ENCODE results near the gene KRT24. TPM values are rescaled to one million over a fixed set of nuclear protein-coding genes. Genes with fewer than 3 reads are reported as not detected.
"Not testable (repeated sequence)": the region's sequence is repeated elsewhere in the genome, so short reads cannot be mapped to it uniquely, and the experiment has no call there.

The KRT24 gene
- polyA plus RNA-seq (ENCODE audit: insufficient read length): not detected
- long read RNA-seq, donor 1: 0 reads
- long read RNA-seq, donor 2: 0 reads
- long read RNA-seq, donor 3: 0 reads
- long read RNA-seq, donor 4: 0 reads
- long read RNA-seq, donor 5: 0 reads
- long read RNA-seq, donor 6: 0 reads
- long read RNA-seq, donor 7: 0 reads
- long read RNA-seq, donor 8: 0 reads

DNA sequence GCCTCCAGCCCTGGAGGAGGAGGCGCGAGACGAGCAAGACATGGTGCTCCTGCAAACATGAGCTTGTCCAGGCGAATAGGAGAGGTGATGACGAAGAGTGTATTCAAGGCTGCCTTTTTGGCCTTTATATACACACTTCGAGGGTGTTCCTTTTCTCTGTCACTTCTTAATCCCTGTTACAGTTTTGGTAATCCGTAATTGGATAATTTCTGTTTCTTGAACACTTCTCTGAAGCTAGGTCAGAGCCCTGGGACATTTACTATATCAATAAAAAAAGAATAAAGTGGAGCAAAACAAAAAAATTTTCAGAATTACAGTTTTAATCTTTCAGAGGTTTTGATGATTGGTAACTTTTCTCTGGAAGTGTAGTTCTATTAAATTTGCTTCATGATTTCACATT, at the start of gene KRT24:
Gene KRT24 (minus strand): TSS at position 101 of the 400 bp plus-strand sequence. CDS start 59 bp downstream, at position 42.
- no peak for DNase-seq

DNA sequence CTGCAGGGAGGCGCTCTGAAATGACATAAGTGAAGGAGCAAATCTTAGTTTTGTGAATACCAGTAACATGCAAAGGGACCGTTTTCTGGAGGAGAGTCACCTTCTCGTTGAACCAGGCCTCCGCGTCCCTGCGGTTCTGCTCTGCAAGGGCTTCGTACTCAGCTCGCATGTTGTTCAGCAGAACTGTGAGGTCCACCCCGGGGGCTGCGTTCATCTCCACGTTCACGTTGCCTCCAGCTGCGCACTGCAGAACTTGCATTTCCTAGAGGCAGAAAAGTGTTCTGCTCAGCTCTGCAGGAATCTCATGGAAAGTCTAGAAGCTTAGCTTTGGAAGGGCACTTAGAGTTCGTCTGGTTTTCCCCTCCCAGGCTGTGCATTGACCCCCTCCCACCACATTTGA, 47.5 kb upstream of the KRT24 start:
- DNase-seq: no peak

DNA sequence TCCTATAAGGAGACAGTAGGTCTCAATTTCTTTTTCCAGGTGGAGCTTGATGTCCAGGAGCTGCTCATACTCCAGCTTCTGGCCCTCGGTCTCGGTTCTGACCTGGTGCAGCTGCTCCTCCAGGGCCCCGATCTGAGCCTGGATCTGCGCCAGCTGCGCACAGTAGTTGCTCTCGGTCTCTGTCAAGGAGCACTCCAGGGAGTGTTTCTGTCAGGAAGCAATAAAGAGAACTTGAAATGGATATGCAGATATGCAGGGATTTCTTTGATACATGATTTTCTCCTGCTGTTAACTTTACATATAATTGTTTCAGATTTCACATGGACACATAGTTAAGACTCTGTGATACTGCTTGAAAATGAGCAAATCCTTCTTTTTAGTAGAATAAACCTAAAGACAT, 46.8 kb upstream of the KRT24 start:
- no peak for DNase-seq

DNA sequence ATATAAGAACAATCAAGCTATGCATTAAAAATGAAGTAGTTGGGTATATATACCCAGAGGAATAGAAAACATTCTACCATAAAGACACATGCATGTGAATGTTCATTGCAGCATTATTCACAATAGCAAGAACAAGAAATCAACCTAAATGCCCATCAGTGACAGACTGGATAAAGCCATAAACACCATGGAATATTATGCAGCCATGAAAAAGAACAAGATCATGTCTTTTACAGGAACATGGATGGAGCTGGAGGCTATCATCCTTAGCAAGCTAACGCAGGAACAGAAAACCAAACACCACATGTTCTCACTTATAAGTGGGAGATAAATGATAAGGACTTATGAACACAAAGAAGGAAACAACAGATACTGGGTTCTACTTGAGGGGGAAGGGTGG, 45.1 kb upstream of the KRT24 start:
- DNase-seq: not testable (repeated sequence)

DNA sequence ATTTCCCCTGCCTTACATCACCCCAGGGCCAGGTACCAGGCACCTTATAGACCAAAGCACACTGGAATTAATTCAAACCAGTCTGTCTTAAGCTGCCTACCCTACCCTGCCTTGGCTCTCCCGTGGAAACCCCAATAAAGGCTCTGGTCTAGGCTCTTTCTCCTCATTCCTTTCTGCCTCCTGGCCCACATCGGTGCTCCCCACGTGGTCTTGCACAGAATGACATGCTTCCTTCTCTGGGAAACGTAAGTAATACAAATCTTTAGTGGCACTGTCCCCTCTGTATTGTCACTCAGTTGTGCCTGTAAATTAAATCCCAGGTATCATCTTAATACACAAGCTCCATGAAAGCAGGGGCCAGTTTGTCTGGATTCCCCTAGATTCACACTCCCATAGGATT, 35.0 kb upstream of the KRT24 start:
- DNase-seq: no peak

DNA sequence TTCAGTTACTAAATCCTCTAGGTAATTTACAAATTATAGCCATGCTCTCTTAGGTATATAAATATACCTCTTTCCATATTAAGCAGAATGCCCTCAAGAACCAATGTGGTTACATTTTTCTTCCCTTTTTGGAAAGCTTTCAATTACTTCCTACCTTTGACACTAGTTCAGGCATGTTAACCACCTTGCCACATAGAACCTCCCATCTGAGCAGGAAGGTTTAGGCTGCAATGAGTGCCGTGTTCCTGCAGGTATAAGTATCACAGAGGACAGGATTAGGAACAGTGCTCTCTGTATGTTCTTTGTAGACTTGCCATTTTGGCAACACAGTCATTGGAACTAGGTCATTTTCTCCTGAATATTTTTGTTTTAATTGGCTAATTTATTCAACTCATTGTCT, 31.5 kb upstream of the KRT24 start:
- DNase-seq: no peak

DNA sequence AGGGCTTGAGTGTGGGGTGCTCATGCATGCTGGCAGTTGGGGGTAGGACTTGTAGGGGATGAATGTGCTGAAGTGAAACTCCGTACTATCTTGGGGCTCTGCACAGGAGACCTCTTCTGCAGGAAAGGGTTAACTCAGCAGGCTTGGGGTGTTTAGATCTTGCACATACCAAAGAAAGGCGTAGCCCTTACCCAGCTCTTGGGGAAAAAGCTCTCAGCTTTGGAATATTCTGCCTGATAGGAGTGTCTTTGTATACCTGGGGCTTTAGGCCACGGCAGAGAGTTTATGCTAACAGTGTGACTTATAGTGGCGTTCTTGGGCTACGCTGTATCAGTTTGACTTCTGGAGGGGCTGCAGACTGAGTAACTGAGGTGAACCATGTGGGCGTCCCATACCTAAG, 30.5 kb upstream of the KRT24 start:
- no peak for DNase-seq

DNA sequence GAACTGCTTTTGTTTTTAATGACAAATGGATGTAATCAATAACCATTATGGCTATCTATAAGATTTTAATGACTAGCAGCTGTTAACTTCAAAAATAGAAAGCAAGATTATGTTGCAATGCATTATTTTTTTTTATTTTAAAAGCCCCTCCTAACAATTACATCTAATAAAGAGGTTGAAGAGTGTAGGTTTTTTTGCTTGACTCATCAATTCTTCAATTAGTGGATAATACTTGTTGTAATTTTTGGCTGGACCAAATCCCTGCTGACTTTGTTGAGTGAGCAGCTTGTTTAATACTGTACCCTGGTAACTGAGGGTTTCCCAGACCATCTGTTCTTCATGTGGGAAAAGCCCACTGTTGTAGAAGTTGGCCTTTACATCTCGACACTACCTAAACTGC, 27.4 kb upstream of the KRT24 start:
- no peak for DNase-seq

DNA sequence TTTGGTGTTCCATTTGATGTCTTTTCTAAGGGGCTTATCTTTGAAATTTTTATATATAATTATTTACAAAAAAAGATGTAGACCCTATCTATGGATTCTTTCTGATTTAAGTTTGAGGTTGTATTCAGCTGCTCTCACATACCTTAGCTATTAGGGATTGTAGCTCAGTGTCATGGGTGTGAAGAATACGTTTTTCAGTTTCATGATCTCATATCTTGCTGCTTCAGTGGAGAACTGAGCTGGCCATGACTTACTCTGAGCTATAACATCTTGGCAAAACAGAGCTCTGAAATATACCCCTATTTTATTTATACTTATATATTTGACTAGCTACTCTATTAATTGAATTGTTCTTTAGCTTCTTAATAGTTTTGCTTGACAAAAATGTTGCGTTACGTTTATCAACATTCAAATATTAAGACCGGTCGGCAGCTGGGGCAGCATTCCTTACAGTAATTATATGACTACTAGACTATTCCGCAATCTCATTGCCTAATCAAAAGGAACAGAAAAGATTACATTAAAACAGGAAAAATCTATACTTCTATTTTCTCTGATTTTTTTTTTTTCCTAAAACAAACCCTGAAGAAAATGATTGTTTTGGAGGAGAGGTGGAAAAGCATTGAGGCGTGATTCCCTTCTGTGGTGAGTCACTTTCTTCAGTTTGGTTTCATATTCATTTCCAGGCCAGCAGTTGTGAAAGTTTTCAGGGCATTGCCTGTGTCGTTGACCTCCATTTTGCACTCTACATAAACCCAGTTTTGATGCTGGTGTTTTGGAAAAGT, 24.1 kb upstream of the KRT24 start:
- peak; percentile 12 for DNase-seq

DNA sequence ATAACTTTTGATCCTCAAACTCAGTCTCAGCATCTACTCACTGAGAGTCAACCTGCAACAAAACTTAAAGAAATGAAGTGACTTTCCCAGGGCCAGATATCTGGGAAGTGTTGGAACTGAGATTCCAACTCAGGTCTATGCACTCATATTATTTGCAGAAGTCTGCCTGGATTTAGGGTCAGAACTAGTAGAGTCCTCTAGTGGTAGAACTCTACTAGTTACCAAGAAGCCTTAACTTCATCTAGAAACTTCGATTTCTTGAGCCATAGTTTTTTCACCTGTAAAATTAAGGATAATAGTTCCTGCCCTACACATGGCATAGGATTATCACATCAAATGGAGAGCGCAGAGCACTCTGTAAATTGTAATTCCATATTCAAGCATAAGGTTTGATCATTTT, 23.4 kb upstream of the KRT24 start:
- DNase-seq: no peak

DNA sequence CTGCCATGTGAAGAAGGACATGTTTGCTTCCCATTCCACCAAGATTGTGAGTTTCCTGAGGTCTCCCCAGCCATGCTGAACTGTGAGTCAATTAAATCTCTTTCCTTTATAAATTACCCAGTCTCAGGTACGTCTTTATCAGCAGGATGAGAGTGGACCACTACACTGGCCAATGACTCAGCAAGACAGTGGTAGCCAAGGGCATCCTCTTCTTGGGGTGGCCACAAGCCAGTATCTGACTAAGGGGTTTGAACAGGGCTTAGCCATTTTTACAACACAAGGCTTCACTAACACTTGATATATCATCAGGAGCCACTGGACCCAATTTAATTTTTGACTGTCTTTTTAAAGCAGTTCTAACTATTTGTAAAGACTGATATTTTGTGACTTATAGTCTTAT, 21.1 kb upstream of the KRT24 start:
- DNase-seq: no peak

DNA sequence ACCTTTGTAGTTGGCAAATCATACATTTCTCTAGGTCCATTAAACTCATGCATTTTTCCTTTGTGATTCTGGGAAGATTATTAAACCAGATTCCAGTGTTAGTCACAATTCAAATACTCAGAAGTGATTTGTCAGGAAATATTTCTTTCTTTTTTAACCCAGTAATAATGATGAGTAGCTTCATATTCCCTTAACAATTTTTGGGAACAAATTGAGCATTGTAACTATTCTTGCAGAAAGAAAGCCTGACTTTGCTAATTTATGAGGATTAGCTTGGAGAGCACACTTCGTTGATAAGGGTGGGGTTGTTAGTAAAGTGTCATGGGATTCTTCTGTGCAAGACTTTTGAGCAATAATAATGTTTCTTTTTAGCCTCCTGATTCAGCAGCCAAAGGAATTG, 18.7 kb upstream of the KRT24 start:
- DNase-seq: no peak

DNA sequence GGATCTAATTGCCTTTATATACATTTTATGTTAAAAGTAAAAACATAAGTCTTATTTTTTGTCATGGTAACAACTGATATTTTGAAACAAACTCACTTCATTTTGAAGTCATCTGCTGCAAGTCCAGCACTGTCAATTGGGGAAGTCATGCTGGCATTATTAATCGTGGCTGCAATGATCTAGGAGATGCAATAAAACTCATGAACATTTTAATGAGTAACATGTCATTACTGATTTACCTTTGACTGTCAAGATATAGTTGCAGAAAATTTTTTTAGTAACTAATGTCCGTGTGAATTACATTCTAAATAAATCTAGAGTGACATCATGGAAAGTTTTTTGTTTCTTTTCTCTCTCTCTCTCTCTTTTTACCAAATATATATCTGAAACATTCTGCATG, 17.3 kb upstream of the KRT24 start:
- DNase-seq: no peak

DNA sequence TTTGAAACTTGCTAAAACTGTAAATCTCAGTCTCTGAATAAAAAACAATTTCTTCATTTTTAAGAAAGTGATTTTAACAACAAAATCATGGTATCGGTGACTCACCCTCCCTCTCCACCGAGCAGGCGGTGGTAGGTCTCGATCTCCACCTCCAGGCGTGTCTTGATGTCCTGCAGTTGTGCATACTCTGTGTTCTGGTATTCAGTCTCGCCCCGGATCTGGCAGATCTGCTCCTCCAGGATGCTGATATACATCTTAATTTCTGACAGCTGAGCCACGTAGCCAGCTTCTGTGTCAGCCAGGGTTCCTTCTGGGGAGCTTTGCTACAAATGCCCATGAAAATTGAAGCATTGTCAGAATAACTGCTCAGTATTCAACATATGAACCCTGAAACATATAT, 15.4 kb upstream of the KRT24 start:
- DNase-seq: no peak

DNA sequence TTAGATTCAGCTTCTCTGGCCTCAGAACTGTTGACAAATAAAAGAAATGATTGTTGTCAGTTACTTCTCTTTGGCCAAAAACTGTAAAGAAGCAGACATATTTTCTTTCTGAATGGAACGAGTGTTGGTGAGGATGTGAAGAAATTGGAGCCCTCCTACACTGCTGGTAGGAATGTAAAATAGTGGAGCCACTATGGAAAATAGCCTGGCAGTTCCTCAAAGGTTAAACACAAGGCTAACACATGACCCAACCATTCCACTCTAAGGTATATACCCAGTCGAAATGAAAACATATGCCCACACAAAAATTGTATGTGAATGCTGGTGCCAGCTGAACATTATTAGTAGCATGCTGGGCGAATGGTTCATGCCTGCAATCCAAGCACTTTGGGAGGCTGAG, 14.2 kb upstream of the KRT24 start:
- DNase-seq: no peak

DNA sequence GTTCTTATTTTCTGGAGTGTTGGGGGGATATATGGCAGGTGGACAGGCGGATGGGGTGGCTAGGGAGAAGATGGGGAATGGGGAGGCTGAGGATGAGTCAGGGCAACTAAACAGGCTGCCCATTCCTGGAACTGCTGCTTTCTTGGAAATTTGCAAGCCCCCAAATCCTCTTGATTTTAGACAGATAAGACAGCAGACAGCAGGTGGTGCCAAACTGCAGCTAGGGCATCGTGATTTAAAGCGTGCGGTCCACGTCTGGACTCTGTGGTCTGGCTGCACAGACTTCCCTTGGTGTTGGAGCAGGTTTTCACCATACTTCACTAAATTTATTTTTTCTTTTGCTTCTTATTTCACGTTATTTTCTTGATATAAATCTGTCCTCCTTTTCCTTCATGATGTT, 10.9 kb upstream of the KRT24 start:
- no peak for DNase-seq

DNA sequence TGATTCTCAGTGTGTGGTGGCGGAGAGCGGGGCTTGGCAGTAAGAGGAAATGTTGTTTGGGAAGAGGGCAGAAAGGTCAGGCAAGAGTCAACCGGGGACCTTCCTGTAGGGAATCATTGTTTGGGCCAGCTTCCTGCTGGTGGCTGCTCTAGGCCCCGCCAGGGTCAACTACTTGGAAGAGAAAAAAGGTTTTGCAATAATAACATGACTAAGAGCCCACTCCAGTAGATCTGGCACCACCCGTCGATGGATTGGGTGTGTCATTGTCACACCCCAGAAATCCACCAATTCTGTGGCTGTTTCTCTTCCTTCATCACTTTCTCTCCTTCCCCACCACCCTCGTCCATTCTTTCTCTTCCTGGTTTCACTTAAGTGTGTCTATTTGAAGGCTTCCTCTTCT, 4.2 kb upstream of the KRT24 start:
- DNase-seq: no peak

DNA sequence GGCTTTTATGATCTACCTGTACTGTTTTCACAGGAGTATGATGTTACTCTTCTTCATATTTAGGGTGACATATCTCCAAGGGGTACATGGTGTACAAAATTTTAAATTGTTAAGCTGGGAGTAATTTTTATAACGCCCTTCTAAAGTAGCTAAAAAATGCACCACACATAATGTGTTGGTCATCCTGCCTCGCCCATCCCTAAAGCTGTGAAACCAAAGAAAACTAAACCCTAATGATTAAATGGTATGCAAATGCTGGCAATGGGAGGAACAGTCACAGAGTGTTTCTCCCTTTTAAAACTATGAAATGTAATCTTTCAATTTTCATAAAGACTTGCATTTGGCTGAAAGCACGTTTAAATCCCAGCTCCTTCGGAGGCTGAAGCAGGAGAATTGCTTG, 2.0 kb upstream of the KRT24 start:
- no peak for DNase-seq

DNA sequence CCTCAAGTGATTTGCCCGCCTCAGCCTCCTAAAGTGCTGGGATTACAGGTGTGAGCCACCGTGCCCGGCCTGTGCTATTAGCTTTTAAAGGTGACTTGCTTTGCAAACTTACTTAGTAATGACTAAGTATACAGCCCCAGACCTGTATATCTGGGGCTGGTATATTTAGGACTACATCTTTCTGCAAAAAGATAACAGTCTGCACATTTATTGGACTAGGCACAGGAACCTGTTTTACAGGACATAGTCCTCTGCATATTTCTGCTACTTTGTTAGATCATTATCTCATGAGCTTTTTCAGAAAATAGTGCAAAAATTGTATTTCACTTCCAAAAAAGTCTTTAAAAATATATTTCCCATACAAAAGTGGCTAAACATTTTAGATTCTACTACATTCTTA, 1.3 kb downstream of the KRT24 start:
- no peak for DNase-seq

DNA sequence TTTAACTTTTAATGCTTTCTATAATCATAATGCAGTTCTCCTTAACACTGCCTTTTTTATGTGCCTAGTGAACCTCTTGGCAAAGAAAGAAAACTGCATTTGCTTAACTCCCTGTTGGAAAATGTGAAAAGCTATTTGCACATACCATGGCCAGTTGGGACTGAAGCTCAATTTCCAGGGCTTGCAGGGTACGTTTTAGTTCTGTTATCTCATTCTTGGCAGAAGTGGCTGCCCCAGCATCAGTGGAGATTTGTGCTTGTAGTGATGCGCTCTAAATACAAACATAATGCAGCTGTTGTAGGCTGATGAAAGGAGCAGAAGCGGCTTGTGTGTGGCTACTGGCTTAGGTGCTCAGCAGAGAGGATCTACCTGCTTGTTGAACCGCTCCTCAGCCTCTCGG, 3.7 kb downstream of the KRT24 start:
- DNase-seq: no peak

DNA sequence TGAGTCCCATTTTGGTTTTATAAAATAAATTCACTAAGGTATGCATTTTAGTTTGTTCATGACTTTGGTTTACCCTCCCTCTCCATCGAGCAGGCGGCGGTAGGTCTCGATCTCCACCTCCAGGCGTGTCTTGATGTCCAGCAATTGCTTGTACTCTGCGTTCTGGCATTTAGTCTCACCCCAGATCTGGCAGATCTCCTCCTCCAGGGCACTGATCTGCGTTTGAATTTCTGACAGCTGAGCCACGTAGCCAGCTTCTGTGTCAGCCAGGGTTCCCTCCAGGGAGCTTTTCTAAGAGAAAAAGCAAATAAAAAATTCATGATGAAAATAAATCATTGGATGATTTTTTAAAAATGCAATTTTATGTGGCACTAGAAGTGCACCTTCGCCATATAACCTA, 4.2 kb downstream of the KRT24 start:
- DNase-seq: no peak

DNA sequence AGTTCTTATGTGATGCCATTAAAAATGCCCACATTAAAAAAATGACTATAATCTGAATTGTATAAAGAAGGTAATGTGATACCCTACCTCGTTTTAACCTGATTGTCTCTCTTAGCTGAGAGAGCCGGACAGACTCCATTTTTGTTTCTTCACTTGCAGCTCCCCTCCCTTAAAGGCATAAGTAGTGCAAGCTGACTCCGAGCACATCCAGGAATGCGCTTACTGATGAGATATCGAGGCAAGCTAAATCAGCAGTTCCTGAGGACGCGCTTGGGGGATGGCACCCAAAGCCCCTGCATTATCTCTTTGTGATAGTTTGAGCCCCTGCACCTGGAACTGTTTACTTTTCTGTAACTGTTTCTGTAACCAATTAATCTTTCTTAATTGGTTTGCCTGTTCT, 6.3 kb downstream of the KRT24 start:
- no peak for DNase-seq

DNA sequence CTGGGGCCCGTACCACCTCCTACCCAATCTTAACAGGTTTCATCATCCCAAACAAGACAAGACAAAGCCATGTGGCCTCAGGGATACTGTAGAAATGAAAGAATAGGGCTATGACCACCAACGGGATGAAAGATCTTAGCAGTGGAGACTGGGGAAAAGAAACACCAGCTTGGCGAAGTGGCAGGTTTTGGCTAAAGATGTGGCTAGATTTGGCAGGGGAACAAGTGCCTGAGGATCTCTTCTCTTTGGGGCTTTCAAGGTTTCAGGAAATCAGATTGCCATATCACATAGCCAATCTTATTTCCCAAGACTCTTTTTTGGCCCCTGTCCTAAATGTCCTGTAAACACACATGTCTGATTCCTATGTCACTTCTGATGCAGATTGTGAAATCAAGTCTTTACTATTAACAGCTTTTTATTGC, 6.9 kb downstream of the KRT24 start:
- no peak for DNase-seq

DNA sequence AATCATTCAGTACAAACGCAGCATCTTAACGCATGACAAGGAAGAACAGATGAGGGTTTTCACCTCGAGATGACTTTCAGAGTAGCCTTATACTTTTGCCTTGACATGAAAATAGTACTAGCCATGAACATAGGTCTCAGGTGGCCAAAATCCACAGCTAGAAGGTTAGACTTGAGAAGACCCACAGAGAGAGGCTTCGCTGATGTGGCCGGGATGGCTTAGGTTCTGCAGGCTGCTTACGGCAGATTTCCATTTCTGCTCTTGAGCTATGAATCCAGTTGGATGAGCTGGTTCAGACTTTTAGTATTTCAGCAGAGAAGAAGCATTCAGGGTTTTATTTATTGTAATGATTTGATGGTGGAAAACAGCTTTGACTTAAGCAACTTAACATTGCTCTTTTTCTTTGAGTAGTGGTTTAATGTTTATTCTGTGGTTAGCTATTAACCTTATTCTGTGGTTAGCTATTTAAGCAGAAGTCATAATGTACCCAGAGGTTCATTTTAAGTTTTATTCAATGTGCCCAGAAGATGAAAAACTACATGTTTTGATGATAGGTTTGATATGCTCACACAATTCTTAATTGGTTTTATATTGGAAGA, 7.6 kb downstream of the KRT24 start:
- no peak for DNase-seq
